Sciatic nerve (tissue), 2 donors: ENCODE measurements around the gene DMC1. TPM values are rescaled to one million over a fixed set of nuclear protein-coding genes. Genes with fewer than 3 reads are reported as not detected.
A peak's percentile ranks its signal among the peaks of the same experiment; 100 is the strongest.
"Not testable (repeated sequence)": the region's sequence is repeated elsewhere in the genome, so short reads cannot be mapped to it uniquely, and the experiment has no call there.

Experiments
- ATAC-seq: fragments of 200-7000 bp; cut with Tn5 transposase; one replicate; pipeline ENCODE4 v1.9.1; 2020; ENCODE audit warnings: mild to moderate bottlenecking, moderate library complexity
- DNase-seq: peaks from one replicate; pipeline ENCODE4 v3.0.0-alpha.2; 2020; ENCODE audit warnings: low spot score
- intact Hi-C: fragments of 100-400 bp; cut with DNase I; formaldehyde crosslinking; loops from one replicate; pipeline ENCODE4 v1.14.2; 2022
- total RNA-seq: library from RNA; stranded (reverse); fragmentation: NEBNext Ultra II Directional; extraction: Animal tissue kit (Norgen Biotek cat#: 25700); gene quantifications from one replicate; pipeline ENCODE4 v1.2.1, GENCODE V29; 2021
- donor health status: DM: no; HTN: no; CAD: no.
- donor health status: DM: no; HTN: no; CAD: no.

DMC1 gene
- total RNA-seq = 4.7 TPM

GRCh38 chr22:38569972-38570778 is at the start of gene DMC1:
DMC1 (minus strand) TSS chr22:38570183; CDS start chr22:38568256, 1,927 bp downstream.
- DNase-seq (peak; percentile 98), ATAC-seq (peak; percentile 98)
- intact Hi-C loops = loop anchor here (5.0 kb wide), 1 partner anchor 63 kb away; the partner anchor contains the start of gene DDX17

GRCh38 chr22:38618682-38619081 is 48.7 kb upstream of the DMC1 start:
- ATAC-seq (no peak), DNase-seq (no peak)
- intact Hi-C loops = no loop called here

GRCh38 chr22:38618258-38618657 is 48.3 kb upstream of the DMC1 start:
- no peak for DNase-seq
- intact Hi-C loops = no loop called here
- no peak for ATAC-seq

- ATAC-seq, DNase-seq, intact Hi-C loops: not testable (repeated sequence)
Observed at GRCh38 chr22:38615064-38615405, 45.1 kb upstream of the DMC1 start.

- DNase-seq (no peak), ATAC-seq (no peak)
- intact Hi-C loops = no loop called here
Observed at GRCh38 chr22:38614332-38615063, 44.5 kb upstream of the DMC1 start.

GRCh38 chr22:38613588-38613987 is 43.6 kb upstream of the DMC1 start:
- no peak for DNase-seq
- intact Hi-C loops = no loop called here

GRCh38 chr22:38612217-38613006 is 42.4 kb upstream of the DMC1 start:
- intact Hi-C loops = no loop called here
- no peak for DNase-seq
- no peak for ATAC-seq

More at GRCh38 chr22:38613588-38613987, 43.6 kb upstream of the DMC1 start:
- no peak for ATAC-seq

- DNase-seq (no peak), ATAC-seq (no peak)
- intact Hi-C loops = no loop called here
Observed at GRCh38 chr22:38611559-38611958, 41.6 kb upstream of the DMC1 start.

GRCh38 chr22:38610234-38610633 is 40.3 kb upstream of the DMC1 start:
- DNase-seq (no peak), ATAC-seq (no peak)
- intact Hi-C loops = no loop called here

- intact Hi-C loops = no loop called here
- ATAC-seq (no peak), DNase-seq (no peak)
Observed at GRCh38 chr22:38608992-38609750, 39.2 kb upstream of the DMC1 start.

GRCh38 chr22:38607680-38608079 is 37.7 kb upstream of the DMC1 start:
- DNase-seq = no peak
- intact Hi-C loops = no loop called here
- no peak for ATAC-seq

GRCh38 chr22:38602166-38602565 is 32.2 kb upstream of the DMC1 start:
- no peak for DNase-seq
- ATAC-seq = no peak
- intact Hi-C loops = no loop called here

- no peak for ATAC-seq
- intact Hi-C loops = no loop called here
Observed at GRCh38 chr22:38601221-38601764, 31.3 kb upstream of the DMC1 start.

GRCh38 chr22:38599466-38599865 is 29.5 kb upstream of the DMC1 start:
- DNase-seq = no peak
- intact Hi-C loops = no loop called here
- no peak for ATAC-seq

More at GRCh38 chr22:38601221-38601764, 31.3 kb upstream of the DMC1 start:
- DNase-seq = no peak

- ATAC-seq, DNase-seq, intact Hi-C loops: not testable (repeated sequence)
Observed at GRCh38 chr22:38582923-38583322, 12.9 kb upstream of the DMC1 start.

- no peak for DNase-seq
- intact Hi-C loops = loop anchor here (5.0 kb wide), 1 partner anchor 976 kb away; no protein-coding TSS in a partner anchor
Observed at GRCh38 chr22:38578505-38578904, 8.5 kb upstream of the DMC1 start.

GRCh38 chr22:38572065-38572464 is 2.1 kb upstream of the DMC1 start:
- ATAC-seq (no peak), DNase-seq (no peak)
- intact Hi-C loops = no loop called here

More at GRCh38 chr22:38578505-38578904, 8.5 kb upstream of the DMC1 start:
- ATAC-seq = no peak

- DNase-seq (peak; percentile 63), ATAC-seq (peak; percentile 51)
- intact Hi-C loops = no loop called here
Observed at GRCh38 chr22:38570779-38571364, 889 bp upstream of the DMC1 start.
